Measurements from ENCODE around the gene STH. TPM values are rescaled to one million over a fixed set of nuclear protein-coding genes. Genes with fewer than 3 reads are reported as not detected.
A peak's percentile ranks its signal among the peaks of the same experiment; 100 is the strongest.

The STH gene
- total RNA-seq, 2 donors from 2014 or later, result not detected

GRCh38 chr17:46011711-46012505, 12.9 kb downstream of the STH start:
- Mint-ChIP-seq H3K9me3 (no peaks in the 10 kb centered on the region), H3K36me3 (ENCODE audit: low read depth) (no peaks in the 10 kb centered on the region), H3K27me3 (ENCODE audit: insufficient read depth) (no peaks in the 10 kb centered on the region), H3K27ac (no peak overlapping the region), H3K4me3 (no peak overlapping the region), H3K4me1 (no peaks in the 10 kb centered on the region)
- no peak overlapping the region for H3K27ac ChIP-seq (ENCODE audit: low read depth, low read length)
- H3K9me3 ChIP-seq (ENCODE audit: control insufficient read depth, low read length), result no peaks in the 10 kb centered on the region
- TF ChIP-seq, protein P1, sequence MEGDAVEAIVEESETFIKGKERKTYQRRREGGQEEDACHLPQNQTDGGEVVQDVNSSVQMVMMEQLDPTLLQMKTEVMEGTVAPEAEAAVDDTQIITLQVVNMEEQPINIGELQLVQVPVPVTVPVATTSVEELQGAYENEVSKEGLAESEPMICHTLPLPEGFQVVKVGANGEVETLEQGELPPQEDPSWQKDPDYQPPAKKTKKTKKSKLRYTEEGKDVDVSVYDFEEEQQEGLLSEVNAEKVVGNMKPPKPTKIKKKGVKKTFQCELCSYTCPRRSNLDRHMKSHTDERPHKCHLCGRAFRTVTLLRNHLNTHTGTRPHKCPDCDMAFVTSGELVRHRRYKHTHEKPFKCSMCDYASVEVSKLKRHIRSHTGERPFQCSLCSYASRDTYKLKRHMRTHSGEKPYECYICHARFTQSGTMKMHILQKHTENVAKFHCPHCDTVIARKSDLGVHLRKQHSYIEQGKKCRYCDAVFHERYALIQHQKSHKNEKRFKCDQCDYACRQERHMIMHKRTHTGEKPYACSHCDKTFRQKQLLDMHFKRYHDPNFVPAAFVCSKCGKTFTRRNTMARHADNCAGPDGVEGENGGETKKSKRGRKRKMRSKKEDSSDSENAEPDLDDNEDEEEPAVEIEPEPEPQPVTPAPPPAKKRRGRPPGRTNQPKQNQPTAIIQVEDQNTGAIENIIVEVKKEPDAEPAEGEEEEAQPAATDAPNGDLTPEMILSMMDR (conservative IDR thresholded peaks at IDR 0.05), result no peak
- H3K36me3 ChIP-seq (ENCODE audit: control insufficient read depth, insufficient read depth, low read length), result no peaks in the 10 kb centered on the region
- no peaks in the 10 kb centered on the region for H3K27me3 ChIP-seq (ENCODE audit: control insufficient read depth, insufficient read depth, low read length, poor library complexity, severe bottlenecking)
- 93 to 94% methylated on average over 22 to 28 of the region's 28 CpGs for WGBS, 2 experiments (ENCODE audit: insufficient coverage in 1 of 2, insufficient read length in 1 of 2)
- H3K4me3 ChIP-seq (ENCODE audit: low read length), result no peak overlapping the region
- H3K4me1 ChIP-seq (ENCODE audit: control insufficient read depth, insufficient read depth, low read length), result no peaks in the 10 kb centered on the region
- no peak overlapping the region for H3K9ac ChIP-seq (ENCODE audit: extremely low read depth, low read length, poor library complexity, severe bottlenecking)
- peak; percentile 60 for DNase-seq

GRCh38 chr17:46012506-46013079, 13.5 kb downstream of the STH start:
- H3K4me1 Mint-ChIP-seq, result no peaks in the 10 kb centered on the region
- H3K9me3 Mint-ChIP-seq, result no peaks in the 10 kb centered on the region
- H3K4me3 Mint-ChIP-seq, result no peak overlapping the region
- Histone ChIP-seq H3K27ac (ENCODE audit: low read depth, low read length) (no peak overlapping the region), H3K4me1 (ENCODE audit: control insufficient read depth, insufficient read depth, low read length) (no peaks in the 10 kb centered on the region), H3K27me3 (ENCODE audit: control insufficient read depth, insufficient read depth, low read length, poor library complexity, severe bottlenecking) (no peaks in the 10 kb centered on the region), H3K9me3 (ENCODE audit: control insufficient read depth, low read length) (no peaks in the 10 kb centered on the region), H3K4me3 (ENCODE audit: low read length) (no peak overlapping the region), H3K9ac (ENCODE audit: extremely low read depth, low read length, poor library complexity, severe bottlenecking) (no peak overlapping the region), H3K36me3 (ENCODE audit: control insufficient read depth, insufficient read depth, low read length) (no peaks in the 10 kb centered on the region)
- DNase-seq, result no peak
- H3K27me3 Mint-ChIP-seq (ENCODE audit: insufficient read depth), result no peaks in the 10 kb centered on the region
- TF ChIP-seq, protein P1 (conservative IDR thresholded peaks at IDR 0.05), result no peak
- WGBS, 2 experiments (ENCODE audit: insufficient coverage in 1 of 2, insufficient read length in 1 of 2), result 89 to 100% methylated on average over 5 to 11 of the region's 11 CpGs
- H3K36me3 Mint-ChIP-seq (ENCODE audit: low read depth), result no peaks in the 10 kb centered on the region
- no peak overlapping the region for H3K27ac Mint-ChIP-seq

DNA sequence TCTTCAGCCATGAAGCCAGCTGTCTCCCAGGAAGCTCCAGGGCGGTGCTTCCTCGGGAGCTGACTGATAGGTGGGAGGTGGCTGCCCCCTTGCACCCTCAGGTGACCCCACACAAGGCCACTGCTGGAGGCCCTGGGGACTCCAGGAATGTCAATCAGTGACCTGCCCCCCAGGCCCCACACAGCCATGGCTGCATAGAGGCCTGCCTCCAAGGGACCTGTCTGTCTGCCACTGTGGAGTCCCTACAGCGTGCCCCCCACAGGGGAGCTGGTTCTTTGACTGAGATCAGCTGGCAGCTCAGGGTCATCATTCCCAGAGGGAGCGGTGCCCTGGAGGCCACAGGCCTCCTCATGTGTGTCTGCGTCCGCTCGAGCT, 14.1 kb downstream of the STH start:
- Mint-ChIP-seq H3K27ac (no peak overlapping the region), H3K9me3 (no peaks in the 10 kb centered on the region), H3K36me3 (ENCODE audit: low read depth) (no peaks in the 10 kb centered on the region), H3K4me3 (no peak overlapping the region), H3K4me1 (no peaks in the 10 kb centered on the region), H3K27me3 (ENCODE audit: insufficient read depth) (no peaks in the 10 kb centered on the region)
- no peak overlapping the region for H3K9ac ChIP-seq (ENCODE audit: extremely low read depth, low read length, poor library complexity, severe bottlenecking)
- no peaks in the 10 kb centered on the region for H3K36me3 ChIP-seq (ENCODE audit: control insufficient read depth, insufficient read depth, low read length)
- TF ChIP-seq, protein P1 (conservative IDR thresholded peaks at IDR 0.05), result no peak
- H3K27ac ChIP-seq (ENCODE audit: low read depth, low read length), result no peak overlapping the region
- no peaks in the 10 kb centered on the region for H3K4me1 ChIP-seq (ENCODE audit: control insufficient read depth, insufficient read depth, low read length)
- no peaks in the 10 kb centered on the region for H3K9me3 ChIP-seq (ENCODE audit: control insufficient read depth, low read length)
- 89 to 93% methylated on average over 3 to 7 of the region's 7 CpGs for WGBS, 2 experiments (ENCODE audit: insufficient coverage in 1 of 2, insufficient read length in 1 of 2)
- no peak overlapping the region for H3K4me3 ChIP-seq (ENCODE audit: low read length)
- DNase-seq, result peak; percentile 59
- no peaks in the 10 kb centered on the region for H3K27me3 ChIP-seq (ENCODE audit: control insufficient read depth, insufficient read depth, low read length, poor library complexity, severe bottlenecking)

Measured in endodermal cell (in vitro differentiated cells).